ENCODE measurements around the gene HAND1.

DNA sequence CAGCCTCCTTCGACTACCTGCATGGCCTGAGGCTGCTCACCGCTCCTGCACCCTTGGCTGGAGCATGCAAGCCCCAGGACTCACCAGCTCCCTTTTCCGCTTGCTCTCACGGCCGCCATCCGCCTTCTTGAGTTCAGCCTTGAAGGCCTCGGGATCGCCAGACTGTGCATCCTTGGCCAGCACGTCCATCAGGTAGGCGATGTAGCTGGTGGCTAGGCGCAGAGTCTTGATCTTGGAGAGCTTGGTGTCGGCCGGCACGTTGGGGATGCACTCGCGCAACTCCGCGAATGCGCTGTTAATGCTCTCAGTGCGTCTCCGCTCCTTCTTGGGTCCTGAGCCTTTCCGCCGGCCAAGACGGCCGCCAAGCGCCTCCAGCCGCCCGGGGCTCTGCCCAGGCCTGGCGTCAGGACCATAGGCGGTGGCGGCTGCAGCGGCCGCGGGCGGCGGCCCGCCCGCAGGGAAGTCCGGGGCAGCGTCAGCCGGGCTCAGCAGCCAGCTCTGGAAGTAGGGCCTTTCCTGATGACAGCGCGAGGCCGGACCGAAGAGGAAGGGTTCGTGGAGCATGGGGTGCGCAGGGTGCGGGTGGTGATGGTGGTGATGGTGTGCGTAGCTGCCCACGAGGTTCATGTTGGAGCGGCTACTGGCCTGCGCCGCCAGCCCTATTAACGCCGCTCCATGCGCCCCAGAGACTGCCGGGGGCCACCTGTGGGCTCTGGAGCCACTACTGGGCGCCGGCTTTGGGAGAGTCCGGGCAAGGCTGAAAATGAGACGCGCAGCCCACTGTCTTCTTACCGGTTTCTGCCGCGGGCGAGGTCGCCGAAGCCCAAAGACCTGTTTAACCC, 424 bp downstream of the HAND1 start:
- TF ChIP-seq CTCF (IDR thresholded peaks at IDR 0.05) = no peak
- TF ChIP-seq POLR2A (IDR thresholded peaks at IDR 0.05) = no peak

Measured in testis (tissue), 2 donors.